ENCODE measurements around the gene SNX7.

SNX7 gene, protein sequence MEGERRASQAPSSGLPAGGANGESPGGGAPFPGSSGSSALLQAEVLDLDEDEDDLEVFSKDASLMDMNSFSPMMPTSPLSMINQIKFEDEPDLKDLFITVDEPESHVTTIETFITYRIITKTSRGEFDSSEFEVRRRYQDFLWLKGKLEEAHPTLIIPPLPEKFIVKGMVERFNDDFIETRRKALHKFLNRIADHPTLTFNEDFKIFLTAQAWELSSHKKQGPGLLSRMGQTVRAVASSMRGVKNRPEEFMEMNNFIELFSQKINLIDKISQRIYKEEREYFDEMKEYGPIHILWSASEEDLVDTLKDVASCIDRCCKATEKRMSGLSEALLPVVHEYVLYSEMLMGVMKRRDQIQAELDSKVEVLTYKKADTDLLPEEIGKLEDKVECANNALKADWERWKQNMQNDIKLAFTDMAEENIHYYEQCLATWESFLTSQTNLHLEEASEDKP

DNA sequence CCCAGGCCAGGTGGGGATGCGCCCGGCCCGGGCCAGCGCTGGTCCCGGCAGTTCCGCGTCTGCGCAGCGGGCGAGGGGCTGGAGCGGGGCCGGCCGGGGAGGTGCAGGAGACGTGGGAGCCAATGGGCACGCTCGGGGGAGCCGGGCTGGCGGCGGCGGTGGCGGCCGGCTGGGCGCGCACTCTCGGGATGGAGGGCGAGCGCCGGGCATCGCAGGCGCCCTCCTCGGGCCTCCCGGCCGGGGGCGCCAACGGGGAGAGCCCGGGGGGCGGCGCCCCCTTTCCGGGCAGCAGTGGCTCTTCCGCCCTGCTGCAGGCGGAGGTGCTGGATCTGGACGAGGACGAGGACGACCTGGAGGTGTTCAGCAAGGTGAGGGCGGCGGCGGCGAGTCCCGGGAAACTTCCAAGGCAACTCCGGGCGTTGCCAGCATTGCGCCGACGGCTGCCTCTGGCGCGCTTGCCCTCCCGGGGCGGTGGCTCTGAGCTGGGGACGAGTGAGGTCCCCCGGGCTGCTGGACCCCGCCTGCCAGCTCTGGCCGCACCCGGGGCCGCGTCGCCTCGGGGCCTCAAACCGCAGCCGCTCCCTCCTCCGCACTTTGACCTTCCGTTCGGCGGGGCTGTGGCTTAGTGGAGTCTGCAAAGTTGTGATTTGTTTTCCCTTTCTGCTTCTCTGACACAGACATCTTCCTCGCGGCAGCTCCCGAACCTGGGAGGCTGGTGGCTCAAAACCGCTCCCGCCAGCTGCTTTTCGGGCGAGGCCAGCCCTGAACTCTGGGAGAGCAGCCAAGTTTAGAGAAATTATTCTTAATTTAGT, at the start of gene SNX7:
SNX7 (plus strand) TSS at position 178 of the 812 bp plus-strand sequence; CDS start at position 189, 11 bp downstream.
- Histone ChIP-seq H3K36me3 (no peaks in the 10 kb centered on the region), H4K20me1 (no peaks in the 10 kb centered on the region), H3K4me1 (no peaks in the 10 kb centered on the region), H3K27ac (no peak within 1 kb of the TSS), H3K9me3 (replicated peaks in 1 of 11) (peaks cover 10 to 17% (median 15%) of the 10 kb centered on the region in 11 experiments), H3K4me2 (no peak within 1 kb of the TSS), H3K27me3 (no peaks in the 10 kb centered on the region), H3K4me3 (no peak within 1 kb of the TSS), H3K9ac (no peak within 1 kb of the TSS)
- TF ChIP-seq Cebpa-rat (IDR thresholded peaks at IDR 0.05): no peak

DNA sequence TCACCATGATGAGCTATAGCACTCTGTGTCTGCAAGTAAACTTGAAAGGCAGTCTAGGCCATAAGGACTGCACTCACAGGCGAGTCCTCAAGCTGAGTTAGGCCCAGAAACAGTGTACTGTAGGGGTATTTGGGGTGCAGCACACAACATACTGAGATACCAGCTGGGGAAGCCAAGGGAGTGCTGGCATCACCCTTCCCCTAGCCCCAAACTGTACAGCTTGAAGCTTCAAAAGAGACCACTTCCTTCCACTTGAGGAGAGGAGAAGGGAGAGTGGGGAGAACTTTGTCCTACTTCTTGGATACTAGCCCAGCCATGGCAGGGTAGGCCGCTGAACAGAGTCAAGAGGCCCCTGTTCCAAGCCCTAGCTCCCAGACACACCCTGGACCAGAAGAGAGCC, 24.2 kb upstream of the SNX7 start:
- H3K4me3 ChIP-seq: no peak overlapping the region
- H3K27me3 ChIP-seq: no peaks in the 10 kb centered on the region
- H3K36me3 ChIP-seq: no peaks in the 10 kb centered on the region
- no peak for TF ChIP-seq Cebpa-rat (IDR thresholded peaks at IDR 0.05)
- peaks cover 0 to 30% (median 8%) of the 10 kb centered on the region in 11 experiments; a peak in 8 of 22 replicates for H3K9me3 ChIP-seq (replicated peaks in 1 of 11)
- no peaks in the 10 kb centered on the region for H4K20me1 ChIP-seq
- no peak overlapping the region for H3K9ac ChIP-seq
- H3K4me1 ChIP-seq: peaks cover 0 to 3% (median 0%) of the 10 kb centered on the region in 10 experiments; a peak in 2 of 20 replicates
- peak overlapping the region in 1 of 11 experiments; percentile 28; a peak in 1 of 22 replicates for H3K4me2 ChIP-seq
- H3K27ac ChIP-seq: no peak overlapping the region

DNA sequence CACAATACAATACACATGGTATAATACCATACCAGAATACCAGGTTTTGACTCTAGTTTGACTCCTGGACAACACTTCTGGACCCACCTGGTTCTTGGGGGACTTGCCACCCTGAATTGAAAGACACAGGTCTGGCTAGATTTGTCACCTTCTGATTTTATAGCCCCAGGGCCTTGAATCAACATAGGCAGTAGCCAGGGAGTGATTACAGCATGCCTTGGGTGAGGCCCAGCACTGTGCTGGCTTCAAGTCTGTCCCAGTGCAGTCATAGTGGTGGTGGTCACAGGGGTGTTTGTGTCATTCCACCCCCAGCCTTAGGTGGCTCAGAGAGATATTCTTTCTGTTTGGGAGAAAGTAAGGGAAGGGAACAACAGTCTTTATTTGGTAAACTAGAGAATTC, 23.3 kb upstream of the SNX7 start:
- Histone ChIP-seq H3K9ac (no peak overlapping the region), H3K4me3 (no peak overlapping the region)

DNA sequence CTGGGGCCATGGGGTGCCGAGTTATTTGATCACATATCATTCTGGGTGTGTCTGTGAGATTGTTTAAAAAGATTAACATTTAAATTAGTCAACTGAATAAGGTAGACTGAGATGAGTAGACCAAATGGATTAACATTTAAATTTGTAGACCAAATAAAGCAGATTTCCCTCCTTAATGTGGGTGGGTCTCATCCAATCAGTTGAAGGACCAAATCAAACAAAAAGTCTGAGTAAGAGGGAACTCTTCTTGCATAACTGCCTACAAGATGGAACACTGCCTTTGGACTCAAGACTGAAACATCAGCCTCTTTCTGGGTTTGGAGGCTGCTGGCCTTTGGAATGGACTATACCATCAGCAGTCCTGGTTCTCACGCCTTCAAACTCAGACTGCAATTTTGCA, 17.0 kb upstream of the SNX7 start:
- no peaks in the 10 kb centered on the region for H4K20me1 ChIP-seq
- H3K27ac ChIP-seq: no peak overlapping the region
- no peak overlapping the region for H3K4me2 ChIP-seq
- H3K36me3 ChIP-seq: no peaks in the 10 kb centered on the region
- H3K27me3 ChIP-seq: no peaks in the 10 kb centered on the region
- no peak overlapping the region for H3K9ac ChIP-seq
- no peak overlapping the region for H3K4me3 ChIP-seq
- no peaks in the 10 kb centered on the region for H3K4me1 ChIP-seq
- H3K9me3 ChIP-seq (replicated peaks in 1 of 11): peaks cover 0 to 25% (median 12%) of the 10 kb centered on the region in 11 experiments; a peak in 10 of 22 replicates
- TF ChIP-seq Cebpa-rat (IDR thresholded peaks at IDR 0.05): no peak

More for the DNA sequence above, 23.3 kb upstream of the SNX7 start:
- no peaks in the 10 kb centered on the region for H4K20me1 ChIP-seq
- H3K27me3 ChIP-seq: no peaks in the 10 kb centered on the region
- peaks cover 0 to 3% (median 0%) of the 10 kb centered on the region in 10 experiments; a peak in 2 of 20 replicates for H3K4me1 ChIP-seq
- H3K9me3 ChIP-seq (replicated peaks in 1 of 11): peaks cover 0 to 30% (median 11%) of the 10 kb centered on the region in 11 experiments; a peak in 9 of 22 replicates
- no peak overlapping the region for H3K4me2 ChIP-seq
- TF ChIP-seq Cebpa-rat (IDR thresholded peaks at IDR 0.05): no peak
- H3K27ac ChIP-seq: no peak overlapping the region
- no peaks in the 10 kb centered on the region for H3K36me3 ChIP-seq

DNA sequence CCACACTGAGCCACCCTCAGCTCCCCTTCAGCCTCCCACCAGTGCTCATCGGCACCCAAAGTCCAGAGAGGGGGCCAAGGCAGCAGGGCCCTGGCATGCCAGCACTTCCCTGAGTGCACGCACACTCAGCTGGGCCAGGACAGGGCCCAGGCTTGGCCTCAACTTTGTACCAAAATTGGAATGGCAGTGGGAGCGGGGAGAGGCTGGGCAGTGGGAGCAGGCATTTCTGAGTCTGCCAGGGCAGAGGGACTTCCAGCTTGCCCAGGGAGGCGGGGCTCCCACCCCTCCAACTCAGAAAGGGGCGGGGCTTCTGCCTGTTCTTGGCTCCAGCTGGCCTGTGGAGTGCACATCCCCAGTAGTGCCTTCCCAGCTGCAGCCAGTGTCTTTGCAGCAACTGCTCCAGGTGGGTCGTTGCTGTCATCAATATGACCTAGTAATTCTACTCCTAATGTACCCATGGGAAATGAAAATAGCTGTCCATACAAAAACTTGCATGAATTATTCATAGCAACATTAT, 10.3 kb upstream of the SNX7 start:
- no peaks in the 10 kb centered on the region for H3K27me3 ChIP-seq
- H3K9ac ChIP-seq: no peak overlapping the region
- H3K9me3 ChIP-seq (replicated peaks in 1 of 11): peaks cover 17 to 24% (median 18%) of the 10 kb centered on the region in 11 experiments
- H3K4me3 ChIP-seq: no peak overlapping the region
- H3K36me3 ChIP-seq: no peaks in the 10 kb centered on the region; a peak in 1 of 22 replicates
- no peaks in the 10 kb centered on the region for H4K20me1 ChIP-seq
- no peaks in the 10 kb centered on the region for H3K4me1 ChIP-seq
- TF ChIP-seq Cebpa-rat (IDR thresholded peaks at IDR 0.05): no peak
- no peak overlapping the region for H3K27ac ChIP-seq
- no peak overlapping the region for H3K4me2 ChIP-seq

DNA sequence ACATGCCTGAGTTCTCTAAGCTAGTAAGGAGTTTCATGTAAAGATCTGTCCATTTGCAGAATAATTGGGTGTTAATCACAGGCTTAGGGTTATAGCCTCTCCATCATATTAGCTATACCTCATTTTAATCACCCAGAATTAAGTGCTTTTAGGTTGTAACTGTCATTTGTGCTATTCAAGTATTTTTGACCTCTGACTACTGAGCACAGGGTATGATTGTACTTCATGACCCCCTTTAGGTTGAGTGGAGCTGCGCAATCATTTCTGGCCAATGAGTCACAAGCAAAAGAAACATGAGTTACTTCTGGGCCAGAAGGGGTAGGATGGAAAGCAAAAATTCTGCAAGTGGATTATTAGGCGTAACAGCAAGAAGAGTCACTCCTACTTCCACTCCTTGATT, 8.4 kb upstream of the SNX7 start:
- H3K9me3 ChIP-seq (replicated peaks in 1 of 11): peaks cover 17 to 19% (median 18%) of the 10 kb centered on the region in 11 experiments
- H3K4me2 ChIP-seq: no peak overlapping the region
- H3K4me1 ChIP-seq: no peaks in the 10 kb centered on the region
- TF ChIP-seq Cebpa-rat (IDR thresholded peaks at IDR 0.05): no peak
- no peak overlapping the region for H3K27ac ChIP-seq
- no peak overlapping the region for H3K9ac ChIP-seq
- H3K4me3 ChIP-seq: no peak overlapping the region
- H4K20me1 ChIP-seq: no peaks in the 10 kb centered on the region
- H3K36me3 ChIP-seq: no peaks in the 10 kb centered on the region; a peak in 1 of 22 replicates
- no peaks in the 10 kb centered on the region for H3K27me3 ChIP-seq

DNA sequence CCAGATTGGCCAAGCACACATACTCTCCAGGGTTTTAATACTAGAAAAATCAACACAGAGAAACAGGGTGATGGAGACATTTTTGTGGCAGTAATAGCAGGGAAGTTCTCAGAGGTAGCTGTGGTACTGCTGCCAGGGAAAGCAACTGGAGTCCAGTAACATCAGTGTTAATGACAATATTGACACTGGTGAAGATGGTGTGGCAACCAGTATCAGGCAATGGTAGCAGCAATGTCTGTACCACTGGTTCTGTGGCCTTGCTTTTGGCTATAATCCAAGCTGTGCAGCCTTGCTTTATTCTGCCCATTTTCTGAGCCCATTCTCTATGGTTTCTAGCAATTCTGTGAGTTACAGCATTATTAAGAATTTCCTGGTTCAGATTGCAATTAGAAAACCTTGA, 1.6 kb upstream of the SNX7 start:
- Histone ChIP-seq H3K36me3 (no peaks in the 10 kb centered on the region), H4K20me1 (no peaks in the 10 kb centered on the region), H3K4me2 (no peak overlapping the region), H3K9me3 (replicated peaks in 1 of 11) (peaks cover 10 to 17% (median 15%) of the 10 kb centered on the region in 11 experiments), H3K27ac (no peak overlapping the region), H3K9ac (no peak overlapping the region), H3K4me3 (no peak overlapping the region), H3K27me3 (no peaks in the 10 kb centered on the region), H3K4me1 (no peaks in the 10 kb centered on the region)
- no peak for TF ChIP-seq Cebpa-rat (IDR thresholded peaks at IDR 0.05)

DNA sequence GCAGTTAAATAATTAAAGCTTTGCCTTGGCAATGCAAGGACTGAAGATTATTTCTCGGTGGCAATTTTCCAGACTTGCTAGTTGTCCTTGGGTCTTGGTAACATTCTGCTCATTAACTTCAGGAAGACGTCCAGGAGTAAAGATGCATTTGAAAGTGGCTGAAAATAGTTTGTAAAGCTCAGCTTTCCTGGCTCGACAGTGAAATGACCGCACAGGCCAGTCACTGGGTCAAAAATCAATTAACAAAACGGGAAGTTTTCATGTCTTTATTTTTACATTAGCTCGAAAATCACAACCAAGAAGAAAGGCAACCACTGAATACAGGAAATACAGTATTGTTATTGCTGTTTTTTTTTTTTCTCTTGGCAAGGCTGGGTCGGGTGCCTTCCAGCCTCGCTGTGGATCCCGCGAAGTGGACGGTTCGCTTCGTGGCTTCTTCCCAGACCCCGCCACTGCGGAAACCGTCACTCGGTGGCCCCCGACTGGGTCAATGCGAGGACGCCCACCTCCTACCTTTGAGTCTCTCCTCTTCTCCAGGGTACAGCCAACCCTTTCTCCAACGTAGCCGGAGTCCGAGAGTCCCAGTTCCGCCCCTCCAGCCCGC, 479 bp upstream of the SNX7 start:
- Histone ChIP-seq H3K9me3 (replicated peaks in 1 of 11) (peaks cover 10 to 17% (median 15%) of the 10 kb centered on the region in 11 experiments), H3K36me3 (no peaks in the 10 kb centered on the region), H4K20me1 (no peaks in the 10 kb centered on the region), H3K9ac (no peak overlapping the region), H3K4me2 (no peak overlapping the region), H3K4me1 (no peaks in the 10 kb centered on the region), H3K27me3 (no peaks in the 10 kb centered on the region), H3K27ac (no peak overlapping the region), H3K4me3 (no peak overlapping the region)
- TF ChIP-seq Cebpa-rat (IDR thresholded peaks at IDR 0.05): no peak

DNA sequence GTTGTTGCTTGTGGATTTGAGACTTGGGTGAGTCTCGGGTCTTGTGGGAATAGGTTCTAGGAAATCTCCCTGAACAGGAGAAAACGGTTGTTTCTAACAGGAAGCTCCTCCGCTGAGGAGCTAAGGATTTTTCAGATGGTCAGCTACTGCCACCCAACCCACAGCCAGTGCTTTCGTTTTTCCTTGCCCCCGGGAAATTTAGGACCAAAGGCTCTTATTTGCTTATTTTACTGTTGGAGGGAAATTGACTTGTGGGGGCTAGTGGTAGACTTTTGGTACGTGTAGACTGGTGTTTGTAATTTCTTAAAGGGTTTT, 792 bp downstream of the SNX7 start:
- H3K4me3 ChIP-seq: no peak overlapping the region
- H3K9ac ChIP-seq: no peak overlapping the region
- H3K4me1 ChIP-seq: no peaks in the 10 kb centered on the region
- H3K4me2 ChIP-seq: no peak overlapping the region
- no peak overlapping the region for H3K27ac ChIP-seq
- no peak for TF ChIP-seq Cebpa-rat (IDR thresholded peaks at IDR 0.05)
- H4K20me1 ChIP-seq: no peaks in the 10 kb centered on the region
- no peaks in the 10 kb centered on the region for H3K36me3 ChIP-seq
- no peaks in the 10 kb centered on the region for H3K27me3 ChIP-seq
- H3K9me3 ChIP-seq (replicated peaks in 1 of 11): peaks cover 10 to 17% (median 15%) of the 10 kb centered on the region in 11 experiments

Data from BLaER1 treated with 17β-estradiol and CSF1 and Interleukin-3, amounts not matched to agents 10 nM and 100 nM (cell line).